HG03280 (cell line): ENCODE data around the gene USP12.
"Not testable (repeated sequence)": the region's sequence is repeated elsewhere in the genome, so short reads cannot be mapped to it uniquely, and the experiment has no call there.

Experiments
- ATAC-seq: cut with Tn5 transposase; IDR thresholded peaks from one replicate; pipeline ENCODE4 v1.9.1; 2021; ENCODE audit warnings: mild to moderate bottlenecking, moderate library complexity; ENCODE audit not compliant: unreplicated experiment

Gene USP12, protein sequence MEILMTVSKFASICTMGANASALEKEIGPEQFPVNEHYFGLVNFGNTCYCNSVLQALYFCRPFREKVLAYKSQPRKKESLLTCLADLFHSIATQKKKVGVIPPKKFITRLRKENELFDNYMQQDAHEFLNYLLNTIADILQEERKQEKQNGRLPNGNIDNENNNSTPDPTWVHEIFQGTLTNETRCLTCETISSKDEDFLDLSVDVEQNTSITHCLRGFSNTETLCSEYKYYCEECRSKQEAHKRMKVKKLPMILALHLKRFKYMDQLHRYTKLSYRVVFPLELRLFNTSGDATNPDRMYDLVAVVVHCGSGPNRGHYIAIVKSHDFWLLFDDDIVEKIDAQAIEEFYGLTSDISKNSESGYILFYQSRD

DNA sequence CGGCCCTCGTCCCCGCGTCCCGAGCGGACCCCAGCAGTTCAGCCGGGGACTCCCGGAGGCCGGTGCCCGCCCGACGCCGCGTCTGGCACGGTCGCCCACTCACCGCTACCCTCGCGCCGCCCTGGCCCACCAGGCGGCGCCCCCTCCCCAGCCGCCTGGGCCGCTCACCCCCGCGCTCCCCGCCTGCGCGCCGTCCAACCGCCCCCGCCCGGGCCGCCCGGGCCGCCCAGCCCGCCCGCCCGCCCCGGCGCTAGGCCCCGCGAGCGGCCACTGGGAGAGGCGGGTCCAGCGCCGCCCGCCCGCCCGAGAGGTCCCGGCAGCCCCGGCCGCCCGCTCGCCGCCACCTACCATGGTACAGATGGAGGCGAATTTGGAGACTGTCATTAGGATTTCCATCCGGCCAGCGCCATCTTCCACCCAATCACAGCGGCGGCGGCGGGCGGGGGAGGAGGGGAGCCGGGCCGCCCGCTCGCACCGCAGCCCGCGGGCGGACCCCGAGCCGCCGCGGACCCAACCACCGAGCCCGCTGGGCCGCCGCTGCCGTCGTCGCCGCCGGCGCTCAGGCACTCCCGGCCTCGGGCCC, at the start of gene USP12:
TSS of gene USP12 (minus strand) at position 568 of the 583 bp plus-strand sequence. CDS start at position 396, 172 bp downstream.
- peak; percentile 22 for ATAC-seq

DNA sequence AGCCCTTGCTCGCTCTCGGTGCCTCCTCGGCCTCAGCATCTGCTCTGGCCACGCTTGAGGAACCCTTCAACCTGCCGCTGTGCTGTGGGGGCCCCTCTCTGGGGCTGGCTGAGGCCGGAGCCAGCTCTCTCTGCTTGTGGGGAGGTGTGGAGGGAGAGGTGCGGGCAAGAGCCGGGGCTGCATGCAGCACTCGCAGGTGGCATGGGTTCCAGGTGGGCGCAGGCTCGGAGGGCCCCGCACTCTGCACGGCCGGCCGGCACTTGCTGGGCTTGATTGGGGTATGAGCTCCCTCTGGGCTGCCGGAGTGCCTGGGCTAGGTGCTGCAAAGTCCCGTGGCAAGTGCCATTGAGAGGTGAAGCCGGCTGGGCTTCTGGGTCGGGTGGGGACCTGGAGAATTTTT, 48.0 kb upstream of the USP12 start:
- ATAC-seq = no peak

DNA sequence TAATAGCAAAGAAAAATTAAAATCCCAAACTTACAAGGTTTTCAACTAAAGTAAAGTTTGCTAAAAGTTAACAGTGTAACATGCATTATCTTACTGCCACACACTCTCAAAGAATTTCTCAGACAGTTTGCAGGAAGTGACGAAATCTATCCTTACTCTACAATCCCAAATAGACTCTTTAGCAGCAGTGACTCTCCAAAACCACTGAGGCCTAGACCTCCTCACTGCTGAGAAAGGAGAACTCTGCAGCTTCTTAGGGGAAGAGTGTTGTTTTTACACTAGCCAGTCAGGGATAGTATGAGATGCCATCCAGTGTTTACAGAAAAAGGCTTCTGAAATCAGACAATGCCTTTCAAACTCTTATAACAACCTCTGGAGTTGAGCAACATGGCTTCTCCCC, 47.2 kb upstream of the USP12 start:
- not testable (repeated sequence) for ATAC-seq

DNA sequence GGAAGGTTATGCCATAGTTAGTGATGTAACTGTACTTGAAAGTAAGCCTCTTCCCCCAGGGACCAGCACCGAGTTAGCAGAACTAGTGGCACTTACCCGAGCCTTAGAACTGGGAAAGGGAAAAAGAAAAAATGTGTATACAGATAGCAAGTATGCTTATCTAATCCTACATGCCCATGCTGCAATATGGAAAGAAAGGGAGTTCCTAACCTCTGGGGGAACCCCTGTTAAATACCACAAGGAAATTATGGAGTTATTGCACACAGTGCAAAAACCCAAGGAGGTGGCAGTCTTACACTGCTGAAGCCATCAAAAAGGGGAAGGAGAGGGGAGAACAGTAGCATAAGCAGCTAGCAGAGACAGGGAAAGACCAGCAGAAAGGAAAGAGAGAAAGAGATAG, 46.2 kb upstream of the USP12 start:
- not testable (repeated sequence) for ATAC-seq

DNA sequence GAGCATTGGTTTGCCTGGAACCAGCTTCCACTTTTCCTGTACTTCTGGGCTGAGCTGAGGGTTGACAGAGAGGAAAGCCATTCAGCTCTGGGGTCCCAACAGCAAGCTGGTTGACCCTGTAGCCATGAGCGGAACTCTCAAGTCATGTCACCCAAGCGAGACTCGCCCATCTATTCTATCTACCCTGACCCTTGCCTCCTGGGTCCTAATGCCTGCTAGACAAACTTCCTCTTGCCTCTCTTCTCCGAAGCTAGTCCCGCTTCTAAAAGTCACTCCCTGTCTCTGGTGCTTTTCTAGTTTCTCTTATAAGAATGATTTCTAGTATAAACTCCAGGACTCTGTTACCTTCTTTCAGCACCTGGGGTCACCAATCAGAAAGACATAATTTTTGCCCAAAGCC, 41.8 kb upstream of the USP12 start:
- not testable (repeated sequence) for ATAC-seq

DNA sequence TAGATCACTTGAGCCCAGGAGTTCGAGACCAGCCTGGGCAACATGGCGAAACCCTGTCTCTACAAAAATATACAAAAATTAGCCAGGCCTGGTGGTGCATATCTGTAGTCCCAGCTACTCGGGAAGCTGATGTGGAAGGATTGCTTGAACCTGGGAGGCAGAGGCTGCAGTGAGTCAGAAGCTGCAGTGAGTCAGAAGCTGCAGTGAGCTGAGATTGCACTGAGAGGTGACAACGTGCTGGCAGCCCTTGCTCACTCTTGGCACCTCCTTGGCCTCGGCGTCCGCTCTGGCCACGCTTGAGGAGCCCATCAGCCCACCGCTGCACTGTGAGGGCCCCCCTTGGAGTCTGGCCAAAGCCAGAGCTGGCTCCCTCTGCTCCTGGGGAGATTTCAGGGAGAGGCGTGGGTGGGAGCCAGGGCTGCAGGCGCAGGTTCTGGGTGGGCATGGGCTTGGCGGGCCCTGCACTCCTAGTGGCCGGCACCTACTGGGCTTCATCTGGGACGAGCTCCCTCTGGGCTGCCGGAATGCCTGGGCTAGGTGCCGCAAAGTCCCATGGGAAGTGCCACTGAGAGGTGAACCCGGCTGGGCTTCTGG, 40.3 kb upstream of the USP12 start:
- ATAC-seq = no peak

DNA sequence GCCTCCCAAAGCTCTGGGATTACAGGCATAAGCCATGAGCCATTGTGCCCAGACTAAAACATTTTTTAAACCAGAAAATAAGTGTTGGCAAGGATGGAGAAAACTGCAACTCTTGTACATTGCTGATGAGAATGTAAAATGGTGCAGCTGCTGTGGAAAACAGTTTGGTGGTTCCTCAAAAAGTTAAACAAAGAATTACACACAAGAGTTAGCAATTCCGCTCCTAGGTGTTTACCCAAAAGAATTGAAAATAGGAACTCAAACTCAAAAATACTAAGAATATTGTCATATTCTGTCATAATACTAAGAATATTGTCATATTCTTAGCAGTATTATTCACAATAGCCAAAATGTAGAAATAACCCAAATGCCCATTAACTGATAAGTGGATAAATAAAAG, 39.7 kb upstream of the USP12 start:
- no peak for ATAC-seq

DNA sequence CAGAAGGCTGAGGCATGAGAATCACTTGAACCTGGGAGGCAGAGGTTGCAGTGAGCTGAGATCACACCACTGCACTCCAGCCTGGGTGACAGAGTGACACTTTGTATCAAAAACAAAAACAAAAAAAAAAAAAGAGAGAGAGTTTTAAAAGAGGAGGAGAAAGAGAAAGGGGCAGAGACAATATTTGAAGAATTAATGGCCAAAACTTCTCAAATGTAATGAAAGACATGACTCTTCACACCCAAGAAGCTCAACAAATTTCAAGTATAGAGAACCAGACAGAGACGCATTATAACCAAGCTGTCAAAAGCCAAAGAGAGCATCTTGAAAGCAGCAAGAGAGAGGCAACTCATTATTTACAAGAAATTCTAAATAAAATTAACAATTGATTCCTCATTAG, 36.9 kb upstream of the USP12 start:
- ATAC-seq = no peak

DNA sequence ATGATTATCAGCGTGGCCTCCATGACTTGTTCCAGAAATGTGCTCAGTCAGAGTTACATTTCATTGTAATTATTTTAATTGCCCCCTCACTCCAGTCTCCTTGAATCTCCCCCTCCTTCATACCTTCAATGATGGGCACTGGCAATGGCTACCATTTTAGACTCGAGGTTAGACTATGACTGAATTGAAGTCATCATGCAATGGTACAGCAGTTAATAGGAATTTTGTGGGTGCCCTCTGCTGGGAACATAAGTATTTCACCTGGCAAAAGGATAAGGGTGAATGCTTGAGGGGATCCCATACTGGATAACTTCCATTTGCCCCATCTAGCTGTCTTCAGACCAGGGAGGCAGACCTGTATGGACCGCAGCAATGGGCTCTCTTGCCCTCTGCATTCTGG, 32.2 kb upstream of the USP12 start:
- ATAC-seq = no peak

DNA sequence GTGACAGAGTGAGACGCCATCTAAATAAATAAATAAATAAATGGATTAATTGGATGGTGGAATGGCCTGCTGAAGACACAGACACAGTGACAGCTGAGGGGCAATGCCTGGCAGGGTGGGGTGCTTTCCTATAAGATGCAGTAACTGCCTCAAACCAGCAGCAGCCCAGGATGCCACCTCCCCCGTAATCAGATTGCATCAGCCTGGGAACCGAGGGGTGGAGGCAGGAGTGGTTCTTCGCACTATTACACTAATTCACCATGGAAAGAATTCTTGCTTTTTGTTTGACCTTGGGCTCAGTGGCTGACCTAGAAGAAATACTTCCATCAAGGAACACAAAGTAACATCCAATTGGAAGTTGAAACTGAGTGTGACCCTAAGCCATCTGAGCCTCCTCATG, 31.6 kb upstream of the USP12 start:
- no peak for ATAC-seq

DNA sequence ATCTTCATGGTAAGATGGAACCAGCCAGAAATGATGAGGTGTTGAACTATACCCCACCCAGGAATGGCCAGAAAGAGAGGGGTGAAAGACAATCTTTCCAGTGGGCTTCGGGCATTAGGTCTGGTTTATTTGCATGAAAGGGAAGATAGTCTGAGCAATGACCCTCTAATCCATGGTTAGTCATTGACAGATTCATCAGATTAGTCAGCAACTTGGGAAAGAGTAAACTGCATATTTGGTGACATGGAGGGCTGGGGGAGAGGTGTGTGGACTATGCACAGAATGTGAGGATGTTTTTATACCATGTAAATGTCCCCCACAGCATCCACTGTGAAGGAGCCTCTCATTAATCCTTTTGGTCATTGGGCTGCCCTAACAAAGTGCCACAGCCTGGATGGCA, 30.1 kb upstream of the USP12 start:
- ATAC-seq = no peak

DNA sequence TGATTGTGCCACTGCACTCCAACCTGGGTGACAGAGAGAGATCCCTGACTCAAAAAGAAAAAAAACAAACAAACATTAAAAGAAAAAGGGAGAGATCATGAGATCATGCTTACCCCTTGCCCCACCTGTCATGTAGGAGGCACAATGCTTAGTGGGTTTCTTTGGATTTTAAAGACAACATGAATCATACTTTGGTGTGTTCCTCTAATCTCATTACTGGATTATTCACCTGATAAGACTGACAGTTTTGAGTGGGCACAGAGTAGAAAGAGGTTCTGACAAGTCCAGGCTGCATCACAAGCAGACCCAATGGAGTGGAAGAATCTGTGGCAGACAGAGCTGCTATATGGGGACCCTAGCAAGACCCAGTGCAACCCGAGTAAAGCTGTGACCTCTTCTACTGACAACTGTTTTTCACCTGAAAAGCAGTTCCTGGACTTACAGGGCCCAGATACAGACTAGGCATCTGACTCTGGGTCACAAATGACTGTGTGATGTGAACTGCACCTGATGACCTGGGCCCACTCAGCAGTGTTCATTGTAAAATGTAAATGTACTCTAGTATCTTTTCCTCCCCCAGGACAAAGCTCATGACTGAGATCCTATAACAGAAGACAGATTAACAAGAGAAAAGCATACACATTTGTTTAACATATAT, 28.9 kb upstream of the USP12 start:
- no peak for ATAC-seq

DNA sequence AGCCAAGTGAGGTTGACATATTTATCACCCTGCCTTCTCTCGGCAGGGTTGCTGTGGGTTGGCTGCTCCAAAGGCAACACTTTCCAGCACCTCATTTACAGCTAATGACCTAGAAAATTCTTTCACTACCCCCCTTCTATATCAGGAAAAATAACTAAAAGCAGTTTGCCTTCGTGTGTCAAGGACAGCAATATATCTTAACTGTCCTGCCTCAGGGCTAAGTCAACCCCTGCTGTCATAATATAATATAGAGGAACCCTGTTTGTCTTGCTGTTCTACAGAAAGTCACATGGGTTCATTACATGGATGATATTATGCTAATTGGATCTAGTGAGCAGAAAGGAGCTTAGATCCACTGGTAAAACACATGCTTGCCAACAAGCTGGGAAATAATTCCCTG, 28.1 kb upstream of the USP12 start:
- no peak for ATAC-seq

DNA sequence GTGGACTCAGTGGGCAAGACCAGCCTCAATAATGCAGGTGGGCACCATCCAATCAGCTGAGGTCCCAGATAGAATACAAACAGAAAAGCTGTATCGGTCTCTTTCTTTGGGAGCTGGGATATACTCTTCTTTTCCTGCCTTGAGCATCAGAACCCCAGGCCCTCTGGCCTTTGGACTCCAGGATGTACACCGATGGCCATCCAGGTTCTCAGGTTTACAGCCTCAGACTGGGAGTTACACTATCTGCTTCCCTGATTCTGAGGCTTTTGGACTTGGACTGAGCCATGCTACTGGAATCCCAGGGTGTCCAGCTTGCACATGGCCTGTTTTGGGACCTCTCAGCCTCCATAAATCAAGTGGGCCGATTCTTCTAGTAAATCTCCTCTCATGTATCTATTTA, 27.6 kb upstream of the USP12 start:
- no peak for ATAC-seq

DNA sequence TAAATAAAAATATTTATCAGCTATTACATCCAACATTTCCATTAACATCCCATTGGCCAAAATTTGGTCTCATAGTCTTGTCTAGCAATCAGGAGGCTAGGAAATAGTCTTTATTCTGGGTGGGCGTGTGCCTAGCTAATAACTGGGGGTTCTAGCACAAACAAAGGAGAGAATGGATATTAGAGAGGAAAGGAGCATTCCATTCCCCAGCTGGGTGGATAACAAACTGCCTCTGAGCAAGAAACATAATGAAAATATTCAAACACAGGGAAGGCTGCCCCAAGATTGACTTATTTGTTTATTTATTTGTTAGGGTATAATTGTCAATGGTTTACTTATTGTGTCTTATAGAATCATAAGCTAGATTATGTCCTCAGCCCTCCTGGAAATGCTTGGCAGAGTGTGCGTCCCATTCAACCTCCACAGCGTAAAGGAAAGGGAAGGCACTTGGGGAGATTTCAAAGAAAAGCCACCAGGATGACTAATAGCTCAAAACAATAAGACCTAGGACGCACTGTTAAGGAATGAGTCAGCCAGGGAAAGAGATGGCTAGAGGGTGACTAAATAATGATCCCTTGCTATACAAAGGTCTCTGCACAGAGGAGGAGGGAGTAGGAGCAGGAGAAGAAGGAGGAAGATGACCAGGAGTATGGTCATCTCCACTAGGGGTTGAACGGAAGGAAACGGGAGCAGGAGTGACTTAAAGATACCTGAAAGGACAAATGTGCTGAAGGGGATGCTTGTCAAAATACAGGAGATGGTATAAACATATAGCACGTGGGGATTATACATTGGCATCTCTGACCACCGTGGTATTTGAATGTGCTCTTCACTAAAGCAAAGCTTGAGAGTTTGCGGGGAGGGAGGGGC, 23.5 kb upstream of the USP12 start:
- ATAC-seq = no peak

DNA sequence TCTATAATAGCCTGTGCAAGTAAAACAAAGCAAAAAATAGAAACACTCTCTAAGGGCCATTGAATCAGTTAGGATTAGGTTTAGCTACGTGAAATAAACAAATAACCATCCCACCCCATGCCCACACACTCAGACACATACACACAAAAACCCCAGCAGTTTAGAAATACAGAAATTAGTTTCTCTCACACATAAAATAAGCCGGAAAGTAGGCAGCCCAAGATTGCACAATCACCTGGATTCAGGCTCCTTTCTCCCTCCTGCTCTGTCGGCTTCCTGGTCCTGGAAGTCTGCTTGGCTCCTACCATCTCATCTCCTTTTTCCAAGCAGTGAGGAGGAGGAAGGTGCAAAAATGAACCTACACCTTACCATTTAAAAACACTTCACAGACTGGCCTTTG, 22.6 kb upstream of the USP12 start:
- ATAC-seq = no peak

DNA sequence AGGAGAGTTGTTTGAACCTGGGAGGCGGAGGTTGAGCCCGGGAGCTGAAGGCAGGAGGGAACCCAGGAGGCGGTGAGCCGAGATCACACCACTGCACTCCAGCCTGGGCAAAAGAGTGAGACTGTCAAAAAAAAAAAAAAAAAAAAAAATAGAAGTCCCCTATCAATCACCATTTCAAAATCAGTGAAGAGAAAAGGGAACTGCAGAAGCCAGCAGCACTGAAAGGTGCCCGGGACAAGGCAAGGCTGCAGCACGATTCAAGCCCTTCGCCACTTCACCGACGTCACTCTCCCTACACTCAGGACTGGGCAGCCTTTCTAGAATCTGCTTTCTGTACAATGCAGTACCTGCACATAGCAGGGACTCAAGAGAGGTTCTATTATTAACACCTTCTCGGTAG, 21.9 kb upstream of the USP12 start:
- ATAC-seq = no peak

DNA sequence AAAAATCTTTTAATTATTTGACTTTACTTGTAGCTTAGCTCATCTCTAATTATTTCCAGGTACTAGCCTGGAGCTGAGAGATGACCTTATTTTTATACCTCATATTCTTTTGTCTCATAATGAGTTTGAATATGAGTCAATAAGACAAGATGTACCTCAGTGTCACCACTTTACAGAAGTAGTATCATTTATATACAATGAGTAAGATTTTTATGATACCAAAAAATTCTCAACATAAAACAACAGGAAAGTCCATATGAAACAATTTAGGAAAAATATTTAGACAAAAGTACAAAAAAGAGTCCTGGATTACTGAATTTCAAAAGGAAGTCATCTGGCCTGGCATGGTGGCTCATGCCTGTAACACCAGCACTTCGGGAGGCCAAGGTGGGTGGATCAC, 21.4 kb upstream of the USP12 start:
- no peak for ATAC-seq

DNA sequence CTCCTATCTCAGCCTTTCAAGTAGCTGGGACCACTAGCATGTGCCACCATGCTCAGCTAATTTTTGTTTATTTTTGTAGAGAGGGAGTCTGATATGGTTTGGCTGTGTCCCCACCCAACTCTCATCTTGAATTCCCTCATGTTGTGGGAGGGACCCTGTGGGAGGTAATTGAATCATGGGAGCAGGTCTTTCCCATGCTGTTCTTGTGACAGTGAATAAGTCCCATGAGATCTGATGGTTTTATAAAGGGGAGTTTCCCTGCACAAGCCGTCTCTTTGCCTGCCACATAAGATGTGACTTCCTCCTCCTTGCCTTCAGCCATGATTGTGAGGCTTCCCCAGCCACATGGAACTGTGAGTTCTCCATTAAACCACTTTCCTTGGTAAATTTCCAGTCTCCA, 20.8 kb upstream of the USP12 start:
- not testable (repeated sequence) for ATAC-seq

DNA sequence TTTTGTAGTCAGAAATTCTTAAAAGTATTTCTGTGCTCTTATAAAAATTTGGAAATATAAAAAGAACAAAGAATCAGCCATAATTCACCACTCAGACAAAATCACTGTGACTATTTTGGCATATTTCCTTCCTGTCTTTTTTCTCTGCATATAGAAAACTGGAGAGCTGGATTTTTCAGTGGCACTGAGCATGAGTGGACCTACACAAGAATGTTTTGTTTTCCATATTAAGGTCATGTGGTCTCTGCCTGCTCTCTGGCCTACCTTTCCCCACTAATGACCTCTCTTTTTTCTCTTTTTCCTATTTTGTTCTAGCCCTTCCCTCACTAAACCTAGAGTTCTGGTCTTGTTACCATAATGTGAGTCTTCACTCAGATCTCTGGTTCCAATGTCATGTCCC, 17.6 kb upstream of the USP12 start:
- ATAC-seq = no peak

DNA sequence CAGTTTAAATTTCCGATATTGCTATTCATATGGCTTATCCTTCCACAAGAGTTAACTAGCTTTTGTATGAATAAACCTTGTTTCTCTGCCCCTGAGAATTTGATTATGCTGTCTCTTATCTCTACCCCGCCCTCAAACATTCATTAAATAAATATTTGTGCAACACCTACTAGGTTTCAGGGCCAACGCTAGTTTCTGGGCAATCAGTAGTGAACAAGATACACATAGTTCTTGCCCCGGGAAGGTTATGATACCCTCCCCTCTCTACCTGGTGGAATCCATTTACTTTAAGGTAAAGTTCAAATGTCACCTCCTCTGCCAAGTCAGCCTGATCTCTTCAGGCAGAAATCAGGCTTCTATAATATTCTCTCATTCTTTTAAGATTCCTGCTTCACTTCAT, 16.6 kb upstream of the USP12 start:
- ATAC-seq = no peak
